ENCODE data around the gene C19orf85.
"Not testable (repeated sequence)": the region's sequence is repeated elsewhere in the genome, so short reads cannot be mapped to it uniquely, and the experiment has no call there.

The C19orf85 gene

DNA sequence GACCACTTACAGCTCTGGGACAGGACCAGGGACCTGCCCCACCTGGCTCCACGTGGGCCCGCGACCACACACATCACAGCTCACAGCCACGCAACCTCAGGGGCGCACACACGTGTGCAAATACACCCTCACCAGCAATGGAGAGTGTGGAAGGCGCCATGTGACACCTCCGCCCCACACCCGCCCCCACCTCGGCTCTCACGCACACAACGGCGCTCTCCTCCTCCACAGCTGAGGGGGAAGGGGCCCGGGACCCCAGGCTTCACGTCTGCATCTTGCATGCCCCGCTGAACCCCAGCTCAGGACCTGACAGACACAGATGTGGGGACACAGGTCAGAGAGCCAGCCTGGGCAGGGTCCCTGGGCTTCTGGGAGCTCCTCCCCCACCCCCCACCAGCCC is 15.1 kb downstream of the C19orf85 start:
- Mint-ChIP-seq H3K27me3 (peaks cover 45% of the 10 kb centered on the region), H3K4me3 (no peak overlapping the region), H3K4me1 (peaks cover 16% of the 10 kb centered on the region), H3K9me3 (no peaks in the 10 kb centered on the region), H3K27ac (no peak overlapping the region), H3K36me3 (ENCODE audit: low read depth) (peaks cover 9% of the 10 kb centered on the region)
- DNase-seq (no peak), ATAC-seq (no peak)

DNA sequence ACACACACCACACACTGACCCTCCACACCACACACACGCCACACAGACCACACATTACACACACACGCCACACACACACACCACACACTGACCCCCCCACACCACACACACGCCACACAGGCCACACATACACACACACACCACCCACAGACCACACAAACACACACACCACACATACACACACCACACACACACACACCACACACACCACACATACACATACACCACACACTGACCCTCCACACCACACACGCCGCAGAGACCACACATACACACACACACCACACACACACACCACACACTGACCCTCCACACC is 16.4 kb downstream of the C19orf85 start:
- H3K9me3 Mint-ChIP-seq; H3K4me1 Mint-ChIP-seq; H3K4me3 Mint-ChIP-seq; ATAC-seq; H3K27ac Mint-ChIP-seq; H3K36me3 Mint-ChIP-seq (ENCODE audit: low read depth); DNase-seq: not testable (repeated sequence)
- H3K27me3 Mint-ChIP-seq, result peaks cover 48% of the 10 kb centered on the region

DNA sequence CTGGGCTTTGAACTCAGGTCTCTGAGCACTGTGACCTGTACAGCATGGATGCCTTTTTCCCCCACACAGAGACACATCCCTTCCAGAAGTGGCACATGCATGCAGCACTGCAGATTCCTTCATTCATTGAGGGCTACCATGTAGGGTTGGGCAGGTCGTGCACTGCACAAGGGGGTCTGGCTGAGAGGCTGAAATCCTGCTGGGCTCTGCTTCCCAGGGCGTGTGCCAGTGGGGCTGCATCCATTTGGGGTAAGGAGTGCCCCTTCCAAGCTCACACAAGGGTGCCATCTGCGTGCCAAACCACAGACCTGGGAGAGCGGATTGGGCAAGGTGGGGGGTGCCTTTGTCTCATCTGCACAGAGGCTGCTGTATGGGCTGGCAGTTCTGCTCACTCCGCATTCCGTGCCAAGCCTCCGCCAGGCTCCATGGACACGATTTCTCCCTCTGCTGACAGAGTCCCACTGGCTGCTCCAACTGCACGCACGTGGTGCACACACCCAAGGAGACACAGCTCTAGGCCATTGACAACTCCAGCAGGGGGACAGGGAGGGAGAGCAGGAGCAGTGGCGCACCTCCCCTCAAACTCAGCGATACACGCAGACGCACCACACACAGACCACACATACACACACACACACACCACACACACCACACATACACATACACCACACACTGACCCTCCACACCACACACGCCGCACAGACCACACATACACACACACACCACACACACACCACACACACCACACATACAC is 17.0 kb downstream of the C19orf85 start:
- DNase-seq (no peak), ATAC-seq (peak; percentile 23)
- Mint-ChIP-seq H3K4me1 (peaks cover 5% of the 10 kb centered on the region), H3K9me3 (no peaks in the 10 kb centered on the region), H3K27me3 (peaks cover 49% of the 10 kb centered on the region), H3K27ac (no peak overlapping the region), H3K36me3 (ENCODE audit: low read depth) (no peaks in the 10 kb centered on the region), H3K4me3 (no peak overlapping the region)

DNA sequence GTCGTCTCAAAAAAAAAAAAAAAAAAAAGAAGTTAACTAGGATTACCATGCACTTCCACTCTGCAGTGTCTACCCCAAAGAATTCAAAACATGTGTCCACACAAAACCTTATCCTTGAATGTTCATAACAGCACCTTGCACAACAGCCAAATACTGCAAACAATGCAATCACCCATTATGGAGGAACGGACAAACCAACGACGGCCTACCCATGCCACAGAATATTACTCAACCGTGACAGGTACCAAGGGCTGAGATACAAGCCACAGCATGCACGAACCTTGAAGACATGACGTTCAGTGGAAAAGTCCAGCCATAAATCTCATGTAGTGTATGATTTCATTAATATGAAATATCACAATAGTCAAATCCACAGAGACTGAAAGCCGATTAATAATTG is 18.5 kb downstream of the C19orf85 start:
- no peaks in the 10 kb centered on the region for H3K9me3 Mint-ChIP-seq
- no peak overlapping the region for H3K4me3 Mint-ChIP-seq
- DNase-seq (no peak), ATAC-seq (no peak)
- peaks cover 8% of the 10 kb centered on the region for H3K4me1 Mint-ChIP-seq
- peaks cover 53% of the 10 kb centered on the region for H3K27me3 Mint-ChIP-seq
- H3K36me3 Mint-ChIP-seq (ENCODE audit: low read depth), result no peaks in the 10 kb centered on the region
- H3K27ac Mint-ChIP-seq, result no peak overlapping the region

DNA sequence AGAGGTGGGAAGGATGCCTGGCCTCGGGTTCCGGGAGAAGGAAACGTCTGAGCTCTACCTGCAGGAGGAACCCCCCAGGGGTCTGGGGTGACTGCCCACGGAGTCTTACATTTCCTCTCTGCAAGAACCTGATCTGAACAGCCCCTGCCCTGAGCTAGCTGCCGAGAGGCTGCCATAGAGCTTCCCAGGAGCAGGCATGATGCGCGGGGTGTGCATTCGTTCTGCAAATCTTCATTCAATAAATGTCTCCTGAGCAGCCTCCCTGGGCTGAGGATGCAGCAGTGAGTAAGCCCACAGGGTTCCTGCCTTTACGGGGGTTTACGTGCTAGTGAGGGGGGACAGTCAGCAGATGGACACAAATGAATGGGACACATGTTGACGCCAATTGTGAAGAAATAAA is 19.9 kb downstream of the C19orf85 start:
- Mint-ChIP-seq H3K4me1 (peaks cover 15% of the 10 kb centered on the region), H3K36me3 (ENCODE audit: low read depth) (no peaks in the 10 kb centered on the region), H3K27me3 (peaks cover 58% of the 10 kb centered on the region), H3K9me3 (no peaks in the 10 kb centered on the region), H3K27ac (no peak overlapping the region), H3K4me3 (no peak overlapping the region)
- DNase-seq (no peak), ATAC-seq (no peak)

DNA sequence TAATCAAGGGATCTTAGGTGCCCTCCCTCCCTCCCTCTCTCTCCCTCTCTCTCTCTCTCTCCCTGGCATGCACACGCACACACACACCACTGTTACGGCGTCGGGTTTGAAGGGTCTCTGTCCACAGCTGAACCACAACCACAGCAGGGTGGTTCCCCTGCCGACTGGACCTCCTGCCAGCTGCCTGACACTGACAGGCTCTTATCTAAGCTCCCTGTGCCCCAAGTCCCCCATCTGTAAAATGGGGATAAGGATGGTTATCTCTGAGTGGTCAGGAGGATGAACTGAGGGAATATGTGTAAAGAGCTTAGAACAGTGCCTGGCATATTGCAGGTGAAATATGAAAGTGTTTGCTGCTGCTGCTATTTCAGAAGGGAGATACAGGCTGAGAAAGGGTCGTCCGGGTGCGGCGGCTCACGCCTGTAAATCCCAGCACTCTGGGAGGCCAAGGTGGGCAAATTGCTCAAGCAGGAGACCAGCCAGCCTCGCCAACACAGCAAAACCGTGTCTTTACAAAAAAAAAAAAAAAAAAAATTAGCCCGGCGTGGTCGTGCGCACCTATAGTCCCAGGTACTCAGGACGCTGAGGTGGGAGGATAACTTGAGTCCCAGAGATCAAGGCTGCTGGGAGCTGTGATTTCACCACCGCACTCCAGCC is 20.6 kb downstream of the C19orf85 start:
- no peaks in the 10 kb centered on the region for H3K36me3 Mint-ChIP-seq (ENCODE audit: low read depth)
- H3K27me3 Mint-ChIP-seq, result peaks cover 64% of the 10 kb centered on the region
- H3K27ac Mint-ChIP-seq, result no peak overlapping the region
- DNase-seq (no peak), ATAC-seq (no peak)
- H3K4me3 Mint-ChIP-seq, result no peak overlapping the region
- H3K4me1 Mint-ChIP-seq, result peaks cover 15% of the 10 kb centered on the region
- H3K9me3 Mint-ChIP-seq, result no peaks in the 10 kb centered on the region

DNA sequence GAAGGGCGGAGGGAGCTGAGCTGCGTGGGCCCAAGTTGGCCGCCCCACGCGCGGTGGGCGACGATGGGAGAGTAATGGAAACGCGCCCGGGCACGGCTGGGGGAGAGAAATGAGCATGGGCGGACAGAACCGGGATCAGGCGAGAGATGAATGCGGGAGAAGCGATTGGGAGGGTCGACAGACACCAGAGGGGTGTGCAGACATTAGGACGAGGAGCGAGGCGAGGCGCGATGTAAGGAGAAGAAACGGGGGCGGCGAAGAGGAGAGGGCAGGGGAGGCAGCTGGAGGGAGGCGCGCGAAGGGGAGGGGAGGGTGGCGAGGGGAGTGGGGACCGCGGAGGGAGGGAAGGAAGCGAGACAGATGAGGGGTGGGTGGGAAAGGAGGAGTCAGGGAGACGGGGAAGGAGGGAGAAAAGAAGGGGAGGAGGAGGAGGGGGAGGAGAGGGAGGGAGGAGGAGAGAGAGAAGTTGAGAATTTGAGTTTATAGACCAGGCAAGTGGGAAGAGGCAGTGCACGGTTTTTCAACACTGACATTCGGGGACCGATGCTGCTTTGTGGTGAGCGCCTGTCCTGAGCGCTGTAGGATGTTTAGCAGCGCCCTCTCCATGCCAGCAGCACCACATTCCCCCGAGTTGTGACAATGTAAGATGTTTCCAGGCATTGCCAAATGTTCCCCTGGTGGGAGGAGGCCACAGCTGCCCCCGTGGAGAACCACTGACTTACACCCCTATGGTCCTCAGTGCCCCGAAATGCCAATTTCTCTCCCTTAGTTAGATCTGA is 21.3 kb downstream of the C19orf85 start, which contains the start of gene SHISA7:
Gene SHISA7, minus strand, starts transcription at position 256 of the 779 bp plus-strand sequence. CDS start 437 bp downstream, outside the sequence.
- H3K27ac Mint-ChIP-seq, result no peak within 1 kb of the TSS
- H3K9me3 Mint-ChIP-seq, result no peaks in the 10 kb centered on the region
- H3K4me3 Mint-ChIP-seq, result no peak within 1 kb of the TSS
- H3K4me1 Mint-ChIP-seq, result peaks cover 15% of the 10 kb centered on the region
- ATAC-seq (no peak), DNase-seq (no peak)
- H3K36me3 Mint-ChIP-seq (ENCODE audit: low read depth), result no peaks in the 10 kb centered on the region
- peaks cover 70% of the 10 kb centered on the region for H3K27me3 Mint-ChIP-seq

DNA sequence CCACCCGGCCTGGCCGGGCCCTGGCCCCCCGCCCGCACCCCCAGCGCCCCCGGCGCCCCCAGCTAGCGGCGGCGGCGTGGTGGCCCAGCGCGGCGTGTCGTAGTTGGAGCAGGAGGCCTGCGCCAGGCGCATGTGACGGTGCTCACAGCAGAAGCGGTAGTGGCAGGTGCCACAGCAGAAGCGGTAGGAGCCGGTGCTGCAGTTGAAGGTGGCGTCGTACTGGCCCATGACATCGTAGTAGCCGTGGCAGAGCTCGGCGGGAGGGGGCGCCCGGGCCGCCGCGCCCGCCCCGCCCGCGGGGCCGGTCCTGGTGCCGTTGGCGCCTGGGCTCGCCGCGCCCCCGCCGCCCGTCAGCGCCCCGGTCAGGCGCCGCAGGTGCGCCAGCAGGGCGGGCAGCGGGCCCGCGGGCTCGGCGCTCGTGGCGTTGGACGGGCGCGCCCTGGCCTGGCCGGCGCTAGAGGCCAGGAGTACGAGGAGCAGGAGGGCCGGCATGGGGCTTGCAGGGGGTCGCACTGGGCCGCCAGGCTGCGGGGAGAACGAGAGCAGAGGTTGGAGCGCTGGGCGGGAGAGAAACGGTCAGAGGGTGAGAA is 22.1 kb downstream of the C19orf85 start:
- no peak for DNase-seq
- ATAC-seq, result no peak
- Mint-ChIP-seq H3K36me3 (ENCODE audit: low read depth) (no peaks in the 10 kb centered on the region), H3K27me3 (peaks cover 74% of the 10 kb centered on the region), H3K4me1 (peaks cover 15% of the 10 kb centered on the region), H3K27ac (no peak overlapping the region), H3K9me3 (no peaks in the 10 kb centered on the region), H3K4me3 (no peak overlapping the region)

DNA sequence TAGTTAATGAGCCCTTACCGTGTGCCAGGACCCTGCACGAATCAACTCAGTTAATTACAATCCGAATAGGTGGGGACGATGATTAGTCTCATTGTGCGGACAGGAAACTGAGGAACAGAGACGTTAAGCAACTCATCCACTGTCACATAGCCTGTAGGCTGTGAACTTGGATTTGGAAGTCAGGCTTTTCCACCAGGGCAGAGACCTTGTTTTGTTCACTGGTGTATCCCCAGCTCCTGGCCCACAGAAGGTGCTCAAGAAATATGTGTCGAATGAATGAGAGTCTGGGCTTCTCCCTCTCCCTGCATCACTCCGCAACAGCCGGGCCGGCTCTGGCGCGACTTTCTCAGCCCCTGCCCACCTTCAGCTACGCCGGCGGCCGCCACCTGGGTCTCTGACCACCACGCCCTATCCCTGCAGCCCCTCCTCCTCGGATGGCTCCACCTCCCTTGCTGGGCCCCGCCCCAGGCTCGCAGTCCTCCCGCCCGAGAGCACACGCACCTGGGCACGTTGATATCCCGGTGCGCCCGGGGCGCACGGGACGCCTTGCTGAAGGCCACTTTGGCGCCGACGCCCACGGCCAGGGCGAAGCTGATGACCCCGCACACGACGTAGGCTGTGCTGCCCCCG is 22.7 kb downstream of the C19orf85 start:
- Mint-ChIP-seq H3K27ac (no peak overlapping the region), H3K36me3 (ENCODE audit: low read depth) (no peaks in the 10 kb centered on the region), H3K4me1 (peaks cover 15% of the 10 kb centered on the region), H3K4me3 (peak overlapping the region; percentile 18), H3K27me3 (peaks cover 80% of the 10 kb centered on the region), H3K9me3 (no peaks in the 10 kb centered on the region)
- ATAC-seq (no peak), DNase-seq (no peak)

DNA sequence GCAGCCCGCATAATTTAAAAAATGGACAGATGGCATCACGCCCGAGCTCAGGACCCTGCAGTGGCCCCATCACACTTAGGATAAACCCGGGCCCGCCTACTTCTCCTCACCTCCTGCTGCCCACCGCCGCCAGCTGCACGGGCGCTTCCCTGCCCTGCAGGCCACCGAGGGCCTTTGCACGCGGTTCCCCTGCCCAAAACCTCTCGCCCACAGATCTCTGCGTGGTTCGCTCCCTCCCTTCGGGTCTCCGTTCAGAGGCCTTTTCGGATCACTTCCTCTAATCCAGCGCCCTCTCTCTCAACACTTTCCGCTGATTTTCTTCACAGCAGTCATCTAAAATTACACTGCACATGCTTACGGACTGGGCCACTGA is 23.2 kb downstream of the C19orf85 start:
- no peak for ATAC-seq
- peaks cover 15% of the 10 kb centered on the region for H3K4me1 Mint-ChIP-seq
- peaks cover 85% of the 10 kb centered on the region for H3K27me3 Mint-ChIP-seq
- H3K4me3 Mint-ChIP-seq, result peak overlapping the region; percentile 18
- DNase-seq, result no peak
- H3K36me3 Mint-ChIP-seq (ENCODE audit: low read depth), result no peaks in the 10 kb centered on the region
- no peak overlapping the region for H3K27ac Mint-ChIP-seq
- H3K9me3 Mint-ChIP-seq, result no peaks in the 10 kb centered on the region

DNA sequence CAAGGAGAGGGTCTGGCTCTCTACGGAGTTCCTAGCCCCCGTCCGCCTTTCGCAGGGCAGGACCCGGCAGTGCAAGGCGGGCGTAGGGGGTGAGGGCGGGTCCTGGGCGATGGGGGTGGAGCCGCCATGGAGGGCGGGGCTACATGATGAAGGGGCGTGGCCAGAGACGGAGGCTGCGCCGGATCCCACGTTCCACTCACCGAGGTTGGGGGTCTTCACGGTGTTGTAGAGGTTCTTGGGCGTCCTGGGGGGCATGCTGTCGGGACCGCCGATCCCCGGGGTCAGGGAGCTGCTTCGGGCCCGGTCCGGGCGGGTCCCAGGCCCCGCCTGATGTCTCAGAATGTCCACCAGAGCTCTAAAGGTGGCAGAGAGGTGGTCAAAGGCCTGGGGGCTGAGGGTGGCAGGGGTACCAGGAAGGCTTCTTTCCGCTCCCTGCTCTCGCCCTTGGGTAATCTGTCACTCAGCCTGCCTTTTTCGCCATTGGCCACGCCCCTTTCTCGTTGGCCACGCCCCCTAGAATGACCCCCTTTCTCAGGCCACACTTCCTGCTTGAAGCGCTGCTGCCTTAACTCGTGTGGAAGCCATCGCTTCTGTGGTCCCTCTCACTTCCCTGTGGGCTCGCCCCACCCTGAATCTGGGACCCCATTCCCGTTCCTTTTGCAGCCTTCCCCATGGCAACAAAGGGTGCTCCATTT is 24.0 kb downstream of the C19orf85 start:
- Mint-ChIP-seq H3K27me3 (peaks cover 79% of the 10 kb centered on the region), H3K27ac (peak overlapping the region; percentile 14), H3K4me3 (no peak overlapping the region), H3K4me1 (peaks cover 15% of the 10 kb centered on the region), H3K36me3 (ENCODE audit: low read depth) (no peaks in the 10 kb centered on the region), H3K9me3 (no peaks in the 10 kb centered on the region)
- DNase-seq (no peak), ATAC-seq (no peak)

DNA sequence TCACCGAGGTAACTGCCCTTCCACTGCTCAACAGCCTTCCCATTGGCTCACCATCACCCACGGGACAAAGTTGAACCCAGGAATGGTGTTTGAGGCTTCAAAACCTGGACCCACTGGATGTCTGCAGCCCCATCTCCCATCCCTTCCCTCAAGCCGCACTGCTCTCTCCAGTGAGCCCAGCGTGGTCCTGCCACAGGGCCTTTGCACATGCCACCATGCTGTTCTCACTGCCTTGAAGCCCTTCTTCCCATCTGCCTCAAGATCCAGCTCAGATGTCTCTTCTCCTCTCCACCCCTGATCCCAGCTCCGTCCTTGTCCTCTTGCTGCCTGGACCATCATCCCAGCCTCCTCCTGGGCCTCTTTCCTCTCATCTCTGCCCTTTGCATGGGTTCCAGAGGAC is 25.5 kb downstream of the C19orf85 start:
- Mint-ChIP-seq H3K4me3 (no peak overlapping the region), H3K4me1 (peaks cover 15% of the 10 kb centered on the region), H3K27me3 (peaks cover 65% of the 10 kb centered on the region), H3K27ac (no peak overlapping the region), H3K36me3 (ENCODE audit: low read depth) (no peaks in the 10 kb centered on the region), H3K9me3 (no peaks in the 10 kb centered on the region)
- DNase-seq (no peak), ATAC-seq (no peak)

DNA sequence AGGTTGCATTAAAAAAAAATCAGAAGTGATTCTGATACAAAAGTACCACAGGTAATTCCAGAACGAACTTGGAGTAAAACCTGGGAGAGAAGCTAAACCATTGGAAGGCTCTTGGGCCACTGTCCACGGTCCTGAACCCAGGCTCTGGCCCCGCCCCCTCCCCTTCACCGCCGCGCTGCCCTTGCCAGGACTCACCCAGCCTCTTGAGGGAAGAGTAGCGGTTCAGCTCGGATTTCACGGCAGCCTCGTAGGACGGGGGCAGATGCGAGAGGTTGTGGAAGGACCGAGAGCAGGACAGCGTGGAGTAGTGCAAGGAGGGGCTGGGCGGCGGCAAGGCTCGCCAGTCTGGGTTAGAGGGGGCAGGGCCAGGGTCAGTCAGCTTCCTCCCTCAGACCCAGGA is 27.1 kb downstream of the C19orf85 start:
- Mint-ChIP-seq H3K36me3 (ENCODE audit: low read depth) (no peaks in the 10 kb centered on the region), H3K27me3 (peaks cover 56% of the 10 kb centered on the region), H3K27ac (no peak overlapping the region), H3K4me1 (peaks cover 15% of the 10 kb centered on the region), H3K4me3 (no peak overlapping the region), H3K9me3 (no peaks in the 10 kb centered on the region)
- ATAC-seq, result no peak
- DNase-seq, result peak; percentile 42

DNA sequence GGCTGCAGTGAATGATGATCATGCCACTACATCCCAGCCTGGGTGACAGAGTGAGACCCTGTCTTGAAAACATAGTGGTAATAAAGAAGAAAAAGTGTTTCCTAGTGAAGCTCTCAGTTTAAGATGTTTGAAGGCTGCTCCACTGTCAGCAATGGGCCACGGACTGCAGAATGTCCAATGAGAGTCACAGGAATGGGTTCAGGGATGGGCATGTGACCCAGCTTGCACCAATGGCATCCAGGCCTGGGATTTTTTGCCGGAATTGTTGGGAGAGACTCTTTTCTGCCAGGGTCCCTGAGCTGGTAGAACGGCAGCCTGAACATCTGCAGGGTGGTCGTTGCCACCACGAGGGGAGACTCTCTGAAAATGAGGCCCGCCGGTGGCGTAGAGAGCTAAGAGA is 27.7 kb downstream of the C19orf85 start:
- no peak for ATAC-seq
- peaks cover 15% of the 10 kb centered on the region for H3K4me1 Mint-ChIP-seq
- no peaks in the 10 kb centered on the region for H3K36me3 Mint-ChIP-seq (ENCODE audit: low read depth)
- peaks cover 57% of the 10 kb centered on the region for H3K27me3 Mint-ChIP-seq
- H3K27ac Mint-ChIP-seq, result no peak overlapping the region
- H3K9me3 Mint-ChIP-seq, result no peaks in the 10 kb centered on the region
- DNase-seq, result no peak
- H3K4me3 Mint-ChIP-seq, result no peak overlapping the region
